Raji (cell line): ENCODE measurements around the gene BCORL1.

Source experiments
- POLR2A ChIP-seq: IDR thresholded peaks from 2 replicates; pipeline ENCODE4 v1.6.1; 2011; ENCODE audit warnings: low read depth, low read length, control low read depth; ENCODE audit not compliant: insufficient read depth

The BCORL1 gene

DNA sequence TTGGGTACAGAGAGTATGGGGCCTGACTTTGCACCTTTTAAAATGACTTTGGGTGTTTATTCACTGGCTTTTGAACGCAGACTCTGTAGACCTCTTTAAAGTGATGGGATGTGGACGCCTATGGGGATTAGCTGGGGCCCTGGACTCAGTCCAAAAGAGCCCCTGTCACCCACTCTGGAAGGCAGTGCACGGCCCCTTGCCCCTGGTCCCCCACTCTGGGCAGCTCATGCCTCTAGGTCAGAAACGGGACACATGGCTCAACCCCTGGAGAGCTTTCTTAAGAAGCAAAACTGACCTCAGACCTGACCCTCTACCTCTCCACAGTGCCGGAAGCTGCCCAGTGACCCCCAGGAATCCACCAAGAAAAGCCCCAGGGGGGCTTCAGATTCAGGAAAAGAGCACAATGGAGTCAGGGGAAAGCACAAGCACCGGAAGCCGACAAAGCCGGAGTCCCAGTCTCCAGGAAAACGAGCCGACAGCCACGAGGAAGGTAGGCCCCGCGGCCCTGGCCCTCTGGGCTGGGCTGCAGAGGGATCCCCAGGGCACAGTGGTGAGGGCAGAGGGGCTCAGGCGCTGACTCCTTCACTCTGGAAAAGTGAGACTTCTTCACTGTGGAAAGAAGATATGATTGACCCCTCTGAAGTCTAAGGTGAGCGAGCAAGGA, 38.4 kb downstream of the BCORL1 start:
- no peak for TF ChIP-seq POLR2A

GRCh38 chrX:130024127-130024526, 41.7 kb downstream of the BCORL1 start:
- TF ChIP-seq POLR2A, result peak; percentile 37; the same call in 1 of the 2 replicates

- TF ChIP-seq POLR2A, result no peak
Measured at GRCh38 chrX:130025256-130025655, 42.8 kb downstream of the BCORL1 start.

GRCh38 chrX:130027569-130027968, 45.1 kb downstream of the BCORL1 start:
- TF ChIP-seq POLR2A, result no peak

- TF ChIP-seq POLR2A, result no peak
Measured at GRCh38 chrX:130028196-130028595, 45.8 kb downstream of the BCORL1 start.

- no peak for TF ChIP-seq POLR2A
Measured at GRCh38 chrX:130030826-130031225, 48.4 kb downstream of the BCORL1 start.

- no peak for TF ChIP-seq POLR2A
Measured at GRCh38 chrX:130032552-130032951, 50.1 kb downstream of the BCORL1 start.

- TF ChIP-seq POLR2A, result no peak
Measured at GRCh38 chrX:130034178-130034577, 51.7 kb downstream of the BCORL1 start.

- no peak for TF ChIP-seq POLR2A
Measured at GRCh38 chrX:130039847-130040246, 57.4 kb downstream of the BCORL1 start.

- TF ChIP-seq POLR2A, result no peak
Measured at GRCh38 chrX:130047416-130047815, 65.0 kb downstream of the BCORL1 start.

- TF ChIP-seq POLR2A, result no peak
Measured at GRCh38 chrX:130048686-130049222, 66.3 kb downstream of the BCORL1 start.

DNA sequence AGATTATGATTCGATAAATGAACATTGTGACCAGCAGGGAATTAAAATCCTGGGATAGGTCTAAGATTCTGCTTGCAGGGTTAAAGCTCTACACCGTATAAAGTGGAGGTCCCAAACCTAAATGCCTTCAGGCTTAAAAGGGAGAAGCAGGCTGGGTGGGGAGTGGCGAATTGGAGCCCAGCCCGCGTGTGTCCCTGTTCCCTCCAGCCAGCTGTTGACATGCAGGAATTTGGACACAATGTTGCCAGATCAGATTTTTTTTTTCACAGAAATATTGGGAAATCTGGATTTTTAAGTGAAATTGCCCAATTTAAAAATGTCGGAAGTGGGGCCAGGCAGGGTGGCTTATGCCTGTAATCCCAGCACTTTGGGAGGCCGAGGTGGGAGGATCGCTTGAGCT, 67.4 kb downstream of the BCORL1 start:
- no peak for TF ChIP-seq POLR2A

GRCh38 chrX:130051176-130051845, 68.9 kb downstream of the BCORL1 start:
- TF ChIP-seq POLR2A, result no peak

GRCh38 chrX:130053236-130053635, 70.8 kb downstream of the BCORL1 start:
- TF ChIP-seq POLR2A, result no peak

DNA sequence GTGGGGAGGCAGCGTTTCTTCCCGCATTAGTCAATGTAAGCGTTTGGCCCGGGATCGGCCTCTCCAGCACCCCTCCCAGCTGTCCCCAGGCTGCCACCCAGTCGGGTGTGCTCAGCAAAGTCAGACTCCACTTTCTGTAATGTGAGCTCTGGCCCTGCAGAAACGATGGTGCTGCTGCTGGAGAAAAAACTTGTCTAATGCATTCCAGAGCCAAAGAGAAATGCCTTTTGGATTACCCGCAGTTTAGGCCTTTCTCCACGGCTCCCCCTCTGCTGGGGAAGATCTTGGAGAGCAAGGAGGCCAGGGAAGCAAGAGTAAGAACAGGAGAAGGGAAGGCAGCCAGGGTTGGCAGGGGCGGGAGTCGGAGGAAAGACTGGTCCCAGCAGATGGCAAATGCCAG, 72.7 kb downstream of the BCORL1 start:
- TF ChIP-seq POLR2A, result no peak

DNA sequence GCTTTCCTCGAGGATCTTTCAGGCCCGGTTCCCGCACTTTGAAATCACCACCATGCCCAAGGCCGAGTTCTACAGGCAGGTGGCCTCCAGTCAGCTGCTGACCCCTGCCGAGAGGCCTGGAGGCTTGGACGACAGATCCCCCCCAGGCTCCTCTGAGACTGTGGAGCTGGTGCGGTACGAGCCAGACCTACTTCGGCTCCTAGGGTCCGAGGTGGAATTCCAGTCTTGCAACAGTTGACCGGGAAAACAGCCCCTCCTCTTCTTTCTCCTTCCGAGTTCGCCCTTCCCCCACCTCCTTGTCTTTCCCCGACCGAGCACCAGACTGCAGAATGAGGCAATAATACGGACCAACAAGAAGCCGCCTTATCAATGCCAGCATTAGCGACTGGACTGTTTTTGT, 73.5 kb downstream of the BCORL1 start:
- TF ChIP-seq POLR2A, result no peak
